Mesenchymal stem cell (in vitro differentiated cells and primary cell): Measurements from ENCODE around the gene C8A.

Source experiments
- DNase-seq: peaks from one replicate; pipeline ENCODE4 v3.0.0-alpha.2; 2013
- H2AFZ ChIP-seq: one replicate; pipeline ENCODE4 v1.6.1; 2013; ENCODE audit warnings: low read depth, mild to moderate bottlenecking, control low read depth, inconsistent platforms, low read length, moderate library complexity
- H2AK5ac ChIP-seq: 2 replicates; pipeline ENCODE4 v1.6.1; 2013; ENCODE audit warnings: low read length, moderate library complexity, mild to moderate bottlenecking, inconsistent platforms; ENCODE audit not compliant: severe bottlenecking
- H2BK120ac ChIP-seq: one replicate; pipeline ENCODE4 v1.6.1; 2013; ENCODE audit warnings: low read depth, mild to moderate bottlenecking, inconsistent platforms, low read length, moderate library complexity
- H2BK12ac ChIP-seq, 2 experiments: one replicate each; pipeline ENCODE4 v1.6.1; 2013; ENCODE audit warnings: inconsistent platforms in 2 of 2, low read length in 2 of 2, mild to moderate bottlenecking in 2 of 2, moderate library complexity in 2 of 2, control low read depth in 1 of 2
- H2BK15ac ChIP-seq: one replicate; pipeline ENCODE4 v1.6.1; 2013; ENCODE audit warnings: mild to moderate bottlenecking, low read depth, inconsistent platforms; ENCODE audit not compliant: poor library complexity, severe bottlenecking
- H2BK5ac ChIP-seq: 2 replicates; pipeline ENCODE4 v1.6.1; 2013; ENCODE audit warnings: low read depth, mild to moderate bottlenecking, low read length, control low read depth, inconsistent platforms; ENCODE audit not compliant: poor library complexity, severe bottlenecking
- H3K14ac ChIP-seq, 2 experiments: one replicate each; pipeline ENCODE4 v1.6.1; 2013; ENCODE audit warnings: inconsistent platforms in 2 of 2, low read length in 2 of 2, control low read depth in 1 of 2, mild to moderate bottlenecking in 1 of 2, moderate library complexity in 1 of 2
- H3K18ac ChIP-seq, 2 experiments: one replicate each; pipeline ENCODE4 v1.6.1; 2013; ENCODE audit warnings: inconsistent platforms in 2 of 2, low read length in 2 of 2, control low read depth in 1 of 2, low read depth in 1 of 2, mild to moderate bottlenecking in 1 of 2
- H3K23ac ChIP-seq, 2 experiments: one replicate each; pipeline ENCODE4 v1.6.1; 2013; ENCODE audit warnings: inconsistent platforms in 2 of 2, low read length in 2 of 2, mild to moderate bottlenecking in 2 of 2, moderate library complexity in 2 of 2, control low read depth in 1 of 2
- H3K27ac ChIP-seq: 2 replicates; pipeline ENCODE4 v1.5.1; 2013; ENCODE audit warnings: mild to moderate bottlenecking, moderate library complexity, low read length, control low read depth, inconsistent platforms; ENCODE audit not compliant: poor library complexity, severe bottlenecking
- H3K27me3 ChIP-seq, 2 experiments: 2 replicates each; pipeline versions ENCODE4 v1.6.1 to v1.7.0; 2013; ENCODE audit warnings: low read length in 2 of 2, mild to moderate bottlenecking in 2 of 2, moderate library complexity in 2 of 2, control low read depth in 1 of 2, inconsistent platforms in 1 of 2; ENCODE audit not compliant: control insufficient read depth in 1 of 2, insufficient read depth in 1 of 2
- H3K36me3 ChIP-seq, 2 experiments: 2 replicates each; pipeline versions ENCODE4 v1.6.1 to v1.7.0; 2013; ENCODE audit warnings: low read length in 2 of 2, control low read depth in 1 of 2, inconsistent platforms in 1 of 2, low read depth in 1 of 2, mild to moderate bottlenecking in 1 of 2; ENCODE audit not compliant: insufficient read depth in 2 of 2, control insufficient read depth in 1 of 2
- H3K4ac ChIP-seq, 2 experiments: one replicate each; pipeline ENCODE4 v1.6.1; 2013; ENCODE audit warnings: inconsistent platforms in 2 of 2, low read length in 2 of 2, mild to moderate bottlenecking in 2 of 2, moderate library complexity in 2 of 2, control low read depth in 1 of 2, low read depth in 1 of 2
- H3K4me1 ChIP-seq: 2 replicates; pipeline ENCODE4 v1.6.1; 2013; ENCODE audit warnings: low read depth, low read length, control low read depth; ENCODE audit not compliant: control insufficient read depth, insufficient read depth
- H3K4me2 ChIP-seq: 2 replicates; pipeline ENCODE4 v1.6.1; 2013; ENCODE audit warnings: low read length, mild to moderate bottlenecking, inconsistent platforms; ENCODE audit not compliant: poor library complexity, severe bottlenecking
- H3K4me3 ChIP-seq, 2 experiments: 2 replicates each; pipeline versions ENCODE4 v1.5.1 to v1.7.0; 2013; ENCODE audit warnings: low read length in 2 of 2, mild to moderate bottlenecking in 2 of 2, control low read depth in 1 of 2, low read depth in 1 of 2; ENCODE audit not compliant: insufficient read depth in 1 of 2
- H3K79me1 ChIP-seq: replicated peaks from 2 replicates; pipeline ENCODE4 v1.6.1; 2013; ENCODE audit warnings: mild to moderate bottlenecking, control low read depth, low read length, inconsistent platforms; ENCODE audit not compliant: poor library complexity, severe bottlenecking
- H3K9ac ChIP-seq: 2 replicates; pipeline ENCODE4 v1.7.0; 2013; ENCODE audit warnings: mild to moderate bottlenecking, low read length, moderate library complexity
- H3K9me3 ChIP-seq: 2 replicates; pipeline ENCODE4 v1.7.0; 2013; ENCODE audit warnings: mild to moderate bottlenecking, low read length; ENCODE audit not compliant: control insufficient read depth
- H4K8ac ChIP-seq: one replicate; pipeline ENCODE4 v1.6.1; 2013; ENCODE audit warnings: inconsistent platforms, mild to moderate bottlenecking, low read length, moderate library complexity
- H4K91ac ChIP-seq: one replicate; pipeline ENCODE4 v1.6.1; 2013; ENCODE audit warnings: mild to moderate bottlenecking, low read length, inconsistent platforms
- WGBS: methylation state at CpG from one replicate; pipeline ENCODE4 v1.1.7; 2013; ENCODE audit warnings: mixed read lengths; 5-methylcytosine and 5-hydroxymethylcytosine counted together

The C8A gene

GRCh38 chr1:56965916-56966697 lies 111.5 kb downstream of the C8A start, which contains the start of gene C8B:
Gene C8B, minus strand, starts transcription at chr1:56966015. Its CDS starts 67 bp downstream, at chr1:56965948.
- WGBS, result 81% methylated on average over 3 of the region's 3 CpGs
- Histone ChIP-seq H2BK120ac (no peak within 1 kb of the TSS), H2AFZ (no peak within 1 kb of the TSS), H3K4me2 (no peak within 1 kb of the TSS), H2BK5ac (no peak within 1 kb of the TSS), H3K36me3 (no peaks in the 10 kb centered on the region), H4K8ac (no peak within 1 kb of the TSS), H3K79me1 (no peaks in the 10 kb centered on the region), H3K14ac (no peak within 1 kb of the TSS), H2BK15ac (no peak within 1 kb of the TSS), H3K4ac (no peak within 1 kb of the TSS), H3K18ac (no peak within 1 kb of the TSS), H3K27ac (no peak within 1 kb of the TSS), H3K9me3 (peaks cover 3% of the 10 kb centered on the region), H3K23ac (no peak within 1 kb of the TSS), H3K4me3 (no peak within 1 kb of the TSS), H2AK5ac (no peak within 1 kb of the TSS), H3K4me1 (no peaks in the 10 kb centered on the region), H4K91ac (no peak within 1 kb of the TSS), H2BK12ac (no peak within 1 kb of the TSS), H3K27me3 (no peaks in the 10 kb centered on the region), H3K9ac (no peak within 1 kb of the TSS)
- no peak for DNase-seq

GRCh38 chr1:56966698-56966999 lies 112.1 kb downstream of the C8A start:
- Histone ChIP-seq H3K18ac (no peak overlapping the region), H3K14ac (no peak overlapping the region), H2AK5ac (no peak overlapping the region), H3K4ac (no peak overlapping the region), H2BK15ac (no peak overlapping the region), H4K8ac (no peak overlapping the region), H3K79me1 (no peaks in the 10 kb centered on the region), H3K27me3 (no peaks in the 10 kb centered on the region), H3K4me1 (no peaks in the 10 kb centered on the region), H3K36me3 (no peaks in the 10 kb centered on the region), H3K4me3 (no peak overlapping the region), H2BK12ac (no peak overlapping the region), H3K9me3 (peaks cover 3% of the 10 kb centered on the region), H3K23ac (no peak overlapping the region), H2AFZ (no peak overlapping the region), H3K9ac (no peak overlapping the region), H3K4me2 (no peak overlapping the region), H2BK120ac (no peak overlapping the region), H2BK5ac (no peak overlapping the region), H3K27ac (no peak overlapping the region), H4K91ac (no peak overlapping the region)
- WGBS, result no CpG with 5 or more reads among the region's 1 CpG
- no peak for DNase-seq

DNA sequence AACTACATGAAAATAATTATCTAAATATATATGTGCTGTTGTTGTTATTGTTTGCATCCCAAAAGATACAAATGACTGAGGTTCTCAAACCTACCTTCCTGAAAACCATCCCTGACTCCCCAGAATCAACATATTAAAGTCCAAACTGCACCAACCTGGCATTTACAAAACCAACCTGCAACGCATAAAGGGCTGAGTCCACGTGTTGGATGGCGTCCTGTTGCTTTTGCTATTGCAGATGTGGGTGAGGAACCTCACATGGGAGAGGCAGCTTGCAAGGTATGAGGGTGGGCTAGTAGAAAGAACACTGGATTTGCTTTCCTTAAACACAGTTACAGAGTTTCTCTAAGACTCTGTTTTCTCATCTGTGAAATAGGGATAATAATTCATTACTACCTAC lies 112.8 kb downstream of the C8A start:
- H3K23ac ChIP-seq, result no peak overlapping the region
- H3K14ac ChIP-seq, result no peak overlapping the region
- H3K4me3 ChIP-seq, result no peak overlapping the region
- no peaks in the 10 kb centered on the region for H3K79me1 ChIP-seq
- H3K18ac ChIP-seq, result no peak overlapping the region
- no peak overlapping the region for H2BK120ac ChIP-seq
- H2BK15ac ChIP-seq, result no peak overlapping the region
- H3K4ac ChIP-seq, result no peak overlapping the region
- DNase-seq, result no peak
- 74% methylated on average over 3 of the region's 3 CpGs for whole genome bisulfite sequencing
- H3K27me3 ChIP-seq, result no peaks in the 10 kb centered on the region
- peaks cover 3% of the 10 kb centered on the region for H3K9me3 ChIP-seq
- H3K27ac ChIP-seq, result no peak overlapping the region
- H2BK5ac ChIP-seq, result no peak overlapping the region
- no peak overlapping the region for H3K4me2 ChIP-seq
- no peaks in the 10 kb centered on the region for H3K4me1 ChIP-seq
- no peak overlapping the region for H2AK5ac ChIP-seq
- H2BK12ac ChIP-seq, result no peak overlapping the region
- no peak overlapping the region for H4K8ac ChIP-seq
- H3K36me3 ChIP-seq, result no peaks in the 10 kb centered on the region
- no peak overlapping the region for H3K9ac ChIP-seq
- no peak overlapping the region for H2AFZ ChIP-seq
- no peak overlapping the region for H4K91ac ChIP-seq
